GM12892 (cell line): ENCODE results near the gene SIGLEC7.

Experiments used
- POLR2A ChIP-seq: IDR thresholded peaks from 2 replicates; pipeline ENCODE4 v1.6.1; 2011; ENCODE audit warnings: low read depth, low read length, control low read depth
- POLR2AphosphoS5 ChIP-seq: IDR thresholded peaks from 2 replicates; pipeline ENCODE4 v1.6.1; 2011; ENCODE audit warnings: low read depth, low read length, control low read depth
- TAF1 ChIP-seq: IDR thresholded peaks from 2 replicates; pipeline ENCODE4 v1.6.1; 2011; ENCODE audit warnings: low read depth, mild to moderate bottlenecking, control low read depth, low read length, borderline replicate concordance

DNA sequence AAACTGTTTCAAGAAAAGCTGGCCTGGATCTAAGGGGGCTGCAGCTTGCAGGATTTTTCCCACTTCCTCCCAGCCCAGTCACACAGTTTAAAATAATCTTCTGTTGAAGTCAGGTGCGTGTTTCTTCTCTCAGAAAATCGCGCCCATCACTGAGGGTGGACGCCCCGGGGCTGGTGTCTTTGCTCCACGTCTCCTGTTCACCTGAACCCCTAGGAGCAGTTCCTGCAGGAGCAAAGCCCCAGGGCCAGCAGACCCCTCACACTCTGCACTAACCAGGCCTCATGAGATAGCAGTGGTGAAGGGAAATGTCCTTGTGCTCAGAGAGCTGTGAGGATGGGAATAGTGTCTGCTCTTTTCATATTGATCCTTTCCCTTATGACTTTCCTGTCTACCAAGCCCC, 920 bp upstream of the SIGLEC7 start:
- TF ChIP-seq POLR2AphosphoS5 (no peak), TAF1 (no peak), POLR2A (no peak)
